Measurements from ENCODE around the gene PPP1R2C.
A peak's percentile ranks its signal among the peaks of the same experiment; 100 is the strongest.

Gene PPP1R2C

DNA sequence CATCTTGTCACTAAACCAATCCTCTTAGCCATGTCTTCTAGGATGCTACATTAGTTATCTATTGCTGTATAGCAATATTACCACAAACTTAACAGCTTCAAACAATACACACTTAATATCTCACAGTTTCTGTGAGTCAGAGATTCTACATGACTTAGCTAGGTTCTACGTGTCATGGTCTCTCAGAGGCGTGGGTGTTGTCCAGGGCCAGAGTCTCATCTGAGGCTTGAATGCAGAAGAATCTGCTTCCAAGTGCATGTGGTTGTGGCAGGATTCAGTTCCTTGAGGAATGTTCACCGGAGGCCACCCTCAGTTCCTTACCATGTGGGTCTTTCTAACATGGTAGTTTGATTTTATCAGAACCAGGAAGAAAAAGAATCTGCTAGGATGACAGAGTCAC lies 26.4 kb downstream of the PPP1R2C start:
- no peak for DNase-seq (ENCODE audit: low spot score)
- Histone ChIP-seq H3K4me3 (no peak overlapping the region), H3K27ac (no peak overlapping the region)
- no peak for TF ChIP-seq CTCF (IDR thresholded peaks at IDR 0.05)

- no peak for DNase-seq (ENCODE audit: low spot score)
- Histone ChIP-seq H3K27ac (no peak overlapping the region), H3K4me3 (no peak overlapping the region)
- no peak for TF ChIP-seq CTCF (IDR thresholded peaks at IDR 0.05)
Observed at GRCh38 chrX:42748067-42748850, 29.7 kb downstream of the PPP1R2C start.

DNA sequence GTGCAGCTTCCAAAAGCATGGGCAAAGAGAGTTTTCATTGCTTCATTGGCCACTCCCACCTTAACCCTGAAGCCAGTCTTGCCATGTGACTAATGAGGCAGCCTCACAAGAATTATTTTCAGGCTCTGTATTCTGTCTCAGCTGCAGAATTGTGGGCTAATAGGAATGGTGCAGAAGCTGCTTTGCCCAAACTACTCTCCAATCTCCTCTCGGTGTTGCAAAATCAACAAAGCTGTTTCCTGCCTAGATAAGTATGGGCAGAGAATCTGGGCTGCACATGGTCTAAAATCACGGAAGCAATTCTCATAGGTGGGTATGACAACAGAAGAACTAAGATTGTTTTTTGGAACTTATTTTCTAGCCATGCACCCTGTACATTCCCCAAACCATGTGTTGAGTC lies 31.4 kb downstream of the PPP1R2C start:
- no peak overlapping the region for H3K4me3 ChIP-seq
- H3K27ac ChIP-seq: peak overlapping the region in 1 of 2 donors; percentile 18
- TF ChIP-seq CTCF (IDR thresholded peaks at IDR 0.05): no peak
- DNase-seq (ENCODE audit: low spot score): no peak

GRCh38 chrX:42740456-42740855 lies 37.5 kb downstream of the PPP1R2C start:
- Histone ChIP-seq H3K4me3 (no peak overlapping the region), H3K27ac (no peak overlapping the region)
- DNase-seq (ENCODE audit: low spot score): no peak
- TF ChIP-seq CTCF (IDR thresholded peaks at IDR 0.05): no peak

GRCh38 chrX:42739741-42740140 lies 38.2 kb downstream of the PPP1R2C start:
- no peak overlapping the region for H3K4me3 ChIP-seq
- no peak for DNase-seq (ENCODE audit: low spot score)
- no peak for TF ChIP-seq CTCF (IDR thresholded peaks at IDR 0.05)
- no peak overlapping the region for H3K27ac ChIP-seq

GRCh38 chrX:42739258-42739657 lies 38.7 kb downstream of the PPP1R2C start:
- TF ChIP-seq CTCF (IDR thresholded peaks at IDR 0.05): no peak
- no peak for DNase-seq (ENCODE audit: low spot score)
- Histone ChIP-seq H3K4me3 (no peak overlapping the region), H3K27ac (no peak overlapping the region)

GRCh38 chrX:42738552-42738951 lies 39.4 kb downstream of the PPP1R2C start:
- Histone ChIP-seq H3K27ac (no peak overlapping the region), H3K4me3 (no peak overlapping the region)
- TF ChIP-seq CTCF (IDR thresholded peaks at IDR 0.05): no peak
- no peak for DNase-seq (ENCODE audit: low spot score)

All from coronary artery (tissue), 2 donors.